Kidney (tissue), 14 donors: ENCODE measurements around the gene ACVR1. TPM values are rescaled to one million over a fixed set of nuclear protein-coding genes. Genes with fewer than 3 reads are reported as not detected.
"Not testable (repeated sequence)": the region's sequence is repeated elsewhere in the genome, so short reads cannot be mapped to it uniquely, and the experiment has no call there.

Experiments
- DNase-seq, 5 donors: peaks; one replicate each; pipeline ENCODE4 v3.0.0-alpha.2; 2013 to 2020
- FAIRE-seq: peaks from 2 replicates; lab custom pipeline; 2012; peaks lifted over from hg19 to GRCh38; lab: Jason Lieb, UNC
- H3K27ac ChIP-seq, 2 donors: one replicate each; pipeline ENCODE4 v1.7.0; 2013; ENCODE audit warnings: low read depth in 2 of 2, low read length in 2 of 2, inconsistent platforms in 1 of 2
- H3K27me3 ChIP-seq: one replicate; pipeline ENCODE4 v1.7.1; 2013; ENCODE audit warnings: low read length, inconsistent platforms; ENCODE audit not compliant: control insufficient read depth, insufficient read depth
- H3K36me3 ChIP-seq, 3 donors: one replicate each; pipeline versions ENCODE4 v1.7.0 to v1.7.1; 2013; ENCODE audit warnings: low read length in 3 of 3, control low read depth in 1 of 3, inconsistent platforms in 1 of 3; ENCODE audit not compliant: insufficient read depth in 3 of 3, control insufficient read depth in 2 of 3
- H3K4me1 ChIP-seq, 3 donors: one replicate each; pipeline versions ENCODE4 v1.7.0 to v1.7.1; 2013; ENCODE audit warnings: low read length in 3 of 3, inconsistent platforms in 1 of 3, low read depth in 1 of 3; ENCODE audit not compliant: control insufficient read depth in 2 of 3, insufficient read depth in 2 of 3
- H3K4me3 ChIP-seq, 3 donors: one replicate each; pipeline versions ENCODE4 v1.7.0 to v1.8.1; 2013; ENCODE audit warnings: low read length in 3 of 3, control low read depth in 1 of 3, inconsistent platforms in 1 of 3
- H3K9ac ChIP-seq, 3 donors: one replicate each; pipeline versions ENCODE4 v1.7.0 to v1.7.1; 2013; ENCODE audit warnings: low read length in 3 of 3, control low read depth in 1 of 3, inconsistent platforms in 1 of 3
- H3K9me3 ChIP-seq, 3 donors: one replicate each; pipeline versions ENCODE4 v1.7.0 to v1.7.1; 2013; ENCODE audit warnings: low read length in 3 of 3, control low read depth in 1 of 3, inconsistent platforms in 1 of 3; ENCODE audit not compliant: control insufficient read depth in 2 of 3, insufficient read depth in 1 of 3
- CTCF ChIP-seq: IDR thresholded peaks from 3 replicates; pipeline ENCODE4 v1.5.1; 2012; ENCODE audit warnings: mild to moderate bottlenecking, moderate library complexity, borderline replicate concordance; ENCODE audit not compliant: insufficient read depth; ENCODE audit errors: extremely low read depth
- intact Hi-C: fragments of 100-400 bp; cut with DNase I; formaldehyde crosslinking; loops from one replicate; pipeline ENCODE4 v1.11.1; 2022
- polyA plus RNA-seq: library from polyadenylated mRNA; stranded (reverse); fragments of 350-450 nt; fragmentation: Illumina TruSeq; extraction: RNeasy Lipid Tissue Mini Kit (QIAGEN cat#74804); gene quantifications from one replicate; pipeline ENCODE4 v1.2.3, GENCODE V29; 2014; ENCODE audit warnings: low read depth, low replicate concordance; ENCODE audit not compliant: insufficient read depth
- total RNA-seq: library from RNA; stranded (reverse); fragmentation: NEBNext Ultra II Directional; extraction: Animal tissue kit (Norgen Biotek cat#: 25700); gene quantifications from one replicate; pipeline ENCODE4 v1.2.1, GENCODE V29; 2021
- donor health status: control.
- donor health status: control.
- donor health status: control.
- donor health status: control.
- donor health status: control.
- donor health status: DM: yes; HTN: yes; CAD: no.
- donor health status: Normal renal cell carcinoma (clear cell type).

Gene ACVR1
- total and polyA plus RNA-seq, 2 donors from 2014 or later = 16.3 to 38.3 TPM

DNA sequence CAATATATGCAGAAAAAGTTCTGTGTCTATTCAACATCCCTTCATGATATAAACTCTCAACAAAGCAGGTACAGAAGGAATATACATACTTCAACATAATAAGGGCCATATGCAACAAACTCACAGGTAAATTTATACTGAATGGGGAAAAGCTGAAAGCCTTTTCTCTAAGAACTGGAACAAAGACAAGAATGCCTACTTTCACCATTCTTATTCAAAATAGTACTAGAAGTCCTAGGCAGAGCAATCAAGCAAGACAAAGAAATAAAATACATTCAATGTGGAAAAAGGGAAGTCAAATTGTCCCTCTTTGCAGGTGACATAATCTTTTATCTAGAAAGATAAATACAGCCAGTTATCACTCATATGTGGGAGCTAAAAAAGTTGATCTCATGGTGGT, 116.3 kb downstream of the ACVR1 start:
- Histone ChIP-seq H3K36me3 (peaks cover 7 to 16% (median 8%) of the 10 kb centered on the region in 3 donors), H3K4me3 (no peak overlapping the region), H3K27me3 (no peaks in the 10 kb centered on the region), H3K27ac (no peak overlapping the region), H3K4me1 (no peaks in the 10 kb centered on the region), H3K9ac (no peak overlapping the region), H3K9me3 (peaks cover 0 to 15% (median 3%) of the 10 kb centered on the region in 3 donors)
- DNase-seq = no peak
- intact Hi-C loops = no loop called here
- FAIRE-seq = no peak
- TF ChIP-seq CTCF = no peak

GRCh38 chr2:157758586-157758985, 117.5 kb downstream of the ACVR1 start:
- intact Hi-C loops = no loop called here
- H3K27me3 ChIP-seq = no peaks in the 10 kb centered on the region
- no peak for FAIRE-seq
- no peak overlapping the region for H3K4me3 ChIP-seq
- H3K36me3 ChIP-seq = peaks cover 7 to 14% (median 8%) of the 10 kb centered on the region in 3 donors
- DNase-seq = no peak
- no peak for TF ChIP-seq CTCF
- peaks cover 0 to 15% (median 3%) of the 10 kb centered on the region in 3 donors for H3K9me3 ChIP-seq
- no peak overlapping the region for H3K27ac ChIP-seq
- H3K4me1 ChIP-seq = no peaks in the 10 kb centered on the region
- no peak overlapping the region for H3K9ac ChIP-seq

GRCh38 chr2:157757500-157757899, 118.6 kb downstream of the ACVR1 start:
- peaks cover 0 to 15% (median 3%) of the 10 kb centered on the region in 3 donors for H3K9me3 ChIP-seq
- no peak overlapping the region for H3K27ac ChIP-seq
- H3K36me3 ChIP-seq = peaks cover 6 to 14% (median 7%) of the 10 kb centered on the region in 3 donors
- TF ChIP-seq CTCF = no peak
- H3K4me3 ChIP-seq = no peak overlapping the region
- DNase-seq = no peak
- FAIRE-seq = no peak
- intact Hi-C loops = no loop called here
- no peaks in the 10 kb centered on the region for H3K4me1 ChIP-seq
- no peak overlapping the region for H3K9ac ChIP-seq
- H3K27me3 ChIP-seq = no peaks in the 10 kb centered on the region

- DNase-seq, H3K4me1 ChIP-seq, H3K27ac ChIP-seq, H3K27me3 ChIP-seq, FAIRE-seq, H3K4me3 ChIP-seq, intact Hi-C loops, H3K9ac ChIP-seq: not testable (repeated sequence)
- peaks cover 0 to 15% (median 3%) of the 10 kb centered on the region in 3 donors for H3K9me3 ChIP-seq
- H3K36me3 ChIP-seq = peaks cover 6 to 18% (median 7%) of the 10 kb centered on the region in 3 donors
These were observed 119.7 kb downstream of the ACVR1 start for GRCh38 chr2:157756447-157756846.
